Panc1 (cell line): ENCODE results near the gene YY1. TPM values are rescaled to one million over a fixed set of nuclear protein-coding genes. Genes with fewer than 3 reads are reported as not detected.

ENCODE experiments used
- ATAC-seq: fragments of 200-7000 bp; cut with Tn5 transposase; 2 replicates; pipeline ENCODE4 v1.9.1; 2020; ENCODE audit warnings: mild to moderate bottlenecking, moderate library complexity
- BruUV-seq: library from RNA; stranded (reverse); fragments of 400-500 nt; replicated peaks from 2 replicates; lab custom pipeline; 2021; lab: Mats Ljungman, UMichigan
- CTCF ChIA-PET: fragments of 300-600 bp; sonication (Branson Sonifier 250); formaldehyde crosslinking; loops from one replicate; lab custom pipeline; 2022; ENCODE audit warnings: antibody characterized with exemption; lab: Charles Lee
- POLR2A ChIA-PET: fragments of 300-600 bp; sonication (Branson Sonifier 250); formaldehyde crosslinking; loops from one replicate; lab custom pipeline; 2022; ENCODE audit warnings: antibody characterized with exemption; lab: Charles Lee
- DNase-seq: peaks from one replicate; pipeline ENCODE4 v3.0.0-alpha.2; 2010; ENCODE audit warnings: low read depth, low spot score
- H3K27ac ChIP-seq: 2 replicates; pipeline ENCODE4 v1.5.1; 2011; ENCODE audit warnings: mild to moderate bottlenecking, low read length, inconsistent platforms
- H3K27me3 ChIP-seq: fragments of 200-500 bp; sonication (Bioruptor generic); 2 replicates; pipeline ENCODE4 v1.6.0; 2014; ENCODE audit warnings: low read length, inconsistent platforms; ENCODE audit not compliant: control insufficient read depth, insufficient read depth
- H3K36me3 ChIP-seq: fragments of 200-500 bp; sonication (Bioruptor generic); 2 replicates; pipeline ENCODE4 v1.5.1; 2014; ENCODE audit warnings: inconsistent platforms, mild to moderate bottlenecking, low read length, moderate library complexity; ENCODE audit not compliant: control insufficient read depth, insufficient read depth
- H3K4me1 ChIP-seq: 2 replicates; pipeline ENCODE4 v1.5.1; 2011; ENCODE audit warnings: inconsistent platforms, mild to moderate bottlenecking, low read length, moderate library complexity; ENCODE audit not compliant: control insufficient read depth, insufficient read depth
- H3K4me3 ChIP-seq, 2 experiments: 2 replicates each; pipeline ENCODE4 v1.5.1; 2011 to 2012; ENCODE audit warnings: low read depth in 2 of 2, low read length in 2 of 2, mild to moderate bottlenecking in 2 of 2, inconsistent platforms in 1 of 2, moderate library complexity in 1 of 2
- H3K9me3 ChIP-seq: fragments of 200-500 bp; sonication (Bioruptor generic); 2 replicates; pipeline ENCODE4 v1.5.1; 2014; ENCODE audit warnings: low read depth, mild to moderate bottlenecking, inconsistent platforms, low read length, moderate library complexity; ENCODE audit not compliant: control insufficient read depth, insufficient read depth
- CTCF ChIP-seq: fragments of 450-650 bp; IDR thresholded peaks from 2 replicates; pipeline ENCODE4 v1.5.1; 2017; ENCODE audit warnings: mild to moderate bottlenecking
- POLR2AphosphoS5 ChIP-seq: IDR thresholded peaks from 2 replicates; pipeline ENCODE4 v1.6.1; 2012; ENCODE audit warnings: mild to moderate bottlenecking, low read depth, low read length, moderate library complexity
- REST ChIP-seq, 2 experiments: IDR thresholded peaks; 2 replicates each; pipeline ENCODE4 v1.6.1; 2011 to 2012; ENCODE audit warnings: low read depth in 2 of 2, control low read depth in 1 of 2, low read length in 1 of 2, mild to moderate bottlenecking in 1 of 2, moderate library complexity in 1 of 2; ENCODE audit not compliant: insufficient read depth in 1 of 2
- SIN3A ChIP-seq: IDR thresholded peaks from 2 replicates; pipeline ENCODE4 v1.6.1; 2012; ENCODE audit warnings: low read depth, mild to moderate bottlenecking, low read length, moderate library complexity, borderline replicate concordance; ENCODE audit not compliant: insufficient read depth
- TCF7L2 ChIP-seq: IDR thresholded peaks from 2 replicates; pipeline ENCODE4 v1.6.1; 2011; ENCODE audit warnings: mild to moderate bottlenecking, low read depth, low read length, inconsistent platforms
- in situ Hi-C: cut with HindIII; loops from 2 replicates; pipeline ENCODE4 v1.10.0; 2016; ENCODE audit warnings: low sequenced_read_pairs, low pct_unique_long_range_greater_than_20kb
- intact Hi-C: fragments of 100-400 bp; cut with micrococcal nuclease; formaldehyde crosslinking; loops from one replicate; pipeline ENCODE4 v1.10.0; 2022; ENCODE audit not compliant: unreplicated experiment
- total RNA-seq: library from RNA; stranded (reverse); gene quantifications from one replicate; pipeline ENCODE4 v1.2.1, GENCODE V29; 2021; ENCODE audit not compliant: unreplicated experiment

The YY1 gene
- total RNA-seq, 1 experiment from 2014 or later = 71.3 TPM

GRCh38 chr14:100288382-100289185 lies 49.6 kb downstream of the YY1 start:
- Histone ChIP-seq H3K27ac (no peak overlapping the region), H3K4me3 (no peak overlapping the region), H3K9me3 (no peaks in the 10 kb centered on the region), H3K4me1 (peaks cover 20% of the 10 kb centered on the region), H3K36me3 (no peaks in the 10 kb centered on the region), H3K27me3 (no peaks in the 10 kb centered on the region)
- ATAC-seq (no peak), DNase-seq (no peak)
- ChIA-PET POLR2A (no interaction called here), CTCF (interaction anchor here (0.6 kb wide), 2 partner anchors 14 to 213 kb away, joined by 3 to 5 read pairs; no protein-coding TSS in a partner anchor)
- TF ChIP-seq REST (IDR thresholded peaks at IDR 0.05; ENCODE audit: insufficient read depth in 1 of 2, low read depth in 2 of 2, low read length in 1 of 2) (no peak), POLR2AphosphoS5 (no peak), SIN3A (no peak), TCF7L2 (no peak), CTCF (no peak)
- no TSS peak for BruUV-seq
- intact Hi-C loops (no loop called here), in situ Hi-C loops (no loop called here)

- Histone ChIP-seq H3K9me3 (no peaks in the 10 kb centered on the region), H3K4me3 (no peak overlapping the region), H3K27ac (no peak overlapping the region), H3K36me3 (no peaks in the 10 kb centered on the region), H3K27me3 (no peaks in the 10 kb centered on the region), H3K4me1 (peaks cover 14% of the 10 kb centered on the region)
- in situ Hi-C loops (no loop called here), intact Hi-C loops (no loop called here)
- no peak for ATAC-seq
- ChIA-PET POLR2A (no interaction called here), CTCF (no interaction called here)
- BruUV-seq = no TSS peak
- TF ChIP-seq POLR2AphosphoS5 (no peak), TCF7L2 (no peak), CTCF (no peak), REST (IDR thresholded peaks at IDR 0.05; ENCODE audit: insufficient read depth in 1 of 2, low read depth in 2 of 2, low read length in 1 of 2) (no peak), SIN3A (no peak)
- no peak for DNase-seq
Measured at GRCh38 chr14:100289916-100290606, 51.1 kb downstream of the YY1 start.
